PFSK-1 (cell line): ENCODE data around the gene SCUBE1.

Experiments used
- POLR2AphosphoS5 ChIP-seq: IDR thresholded peaks from 2 replicates; pipeline ENCODE4 v1.6.1; 2012; ENCODE audit warnings: low read depth, mild to moderate bottlenecking, control low read depth, low read length, moderate library complexity
- REST ChIP-seq, 2 experiments: IDR thresholded peaks; 2 replicates each; pipeline versions ENCODE4 v1.6.1 to v1.8.0; 2011 to 2012; ENCODE audit warnings: low read depth in 2 of 2, low read length in 2 of 2, control low read depth in 1 of 2, inconsistent platforms in 1 of 2, mild to moderate bottlenecking in 1 of 2, moderate library complexity in 1 of 2; ENCODE audit not compliant: insufficient read depth in 1 of 2
- SIN3A ChIP-seq: IDR thresholded peaks from 2 replicates; pipeline ENCODE4 v1.6.1; 2012; ENCODE audit warnings: mild to moderate bottlenecking, low read length, moderate library complexity, borderline replicate concordance; ENCODE audit not compliant: insufficient read depth
- TAF1 ChIP-seq: IDR thresholded peaks from 2 replicates; pipeline ENCODE4 v1.6.1; 2012; ENCODE audit warnings: low read length, control low read depth, borderline replicate concordance; ENCODE audit not compliant: insufficient read depth

- no peak for TF ChIP-seq POLR2AphosphoS5
- no peak for TF ChIP-seq REST (IDR thresholded peaks at IDR 0.05; ENCODE audit: insufficient read depth in 1 of 2, low read depth in 2 of 2, low read length in 2 of 2)
- TF ChIP-seq TAF1 = no peak
- no peak for TF ChIP-seq SIN3A
Measured at GRCh38 chr22:43272869-43273318, 70.3 kb downstream of the SCUBE1 start.
